Measurements from ENCODE around the gene AQP9. TPM values are rescaled to one million over a fixed set of nuclear protein-coding genes. Genes with fewer than 3 reads are reported as not detected.

Gene AQP9
- total and polyA plus RNA-seq, 7 donors: 0.12 to 1.8 (median 0.45) TPM

- H3K36me3 ChIP-seq (ENCODE audit: insufficient read depth in 1 of 2, low read depth in 1 of 2): no peaks in the 10 kb centered on the region
- TF ChIP-seq CTCF (IDR thresholded peaks at IDR 0.05): no peak
- no peaks in the 10 kb centered on the region for H3K27me3 ChIP-seq (ENCODE audit: insufficient read depth in 3 of 3, low read length in 2 of 3)
- ATAC-seq (peak in 2 of 4 donors; percentile 40 to 49), DNase-seq (no peak)
- H3K27ac ChIP-seq: no peak overlapping the region
- intact Hi-C loops (cut with DNase I): loop anchor here (10.0 kb wide), 4 partner anchors 53 to 543 kb away; no protein-coding TSS in a partner anchor
- peaks cover 7% of the 10 kb centered on the region for H3K9me3 ChIP-seq
- H3K4me1 ChIP-seq: peaks cover 7% of the 10 kb centered on the region
- H3K4me3 ChIP-seq: no peak overlapping the region
- 50 to 62% (median 57%) methylated on average over 3 of the region's 3 CpGs for WGBS, 3 donors
Measured at GRCh38 chr15:58221591-58222241, 83.5 kb downstream of the AQP9 start.

GRCh38 chr15:58222679-58223078 lies 84.5 kb downstream of the AQP9 start:
- WGBS, 3 donors: 82 to 87% (median 84%) methylated on average over 2 of the region's 2 CpGs
- intact Hi-C loops (cut with DNase I): loop anchor here (10.0 kb wide), 4 partner anchors 52 to 542 kb away; no protein-coding TSS in a partner anchor
- Histone ChIP-seq H3K36me3 (ENCODE audit: insufficient read depth in 1 of 2, low read depth in 1 of 2) (no peaks in the 10 kb centered on the region), H3K27ac (no peak overlapping the region), H3K27me3 (ENCODE audit: insufficient read depth in 3 of 3, low read length in 2 of 3) (no peaks in the 10 kb centered on the region), H3K9me3 (peaks cover 7% of the 10 kb centered on the region), H3K4me1 (peaks cover 7% of the 10 kb centered on the region), H3K4me3 (no peak overlapping the region)
- ATAC-seq: no peak
- TF ChIP-seq CTCF (IDR thresholded peaks at IDR 0.05): no peak
- DNase-seq: no peak

- intact Hi-C loops (cut with DNase I): loop anchor here (10.0 kb wide), 4 partner anchors 51 to 541 kb away; no protein-coding TSS in a partner anchor
- Histone ChIP-seq H3K9me3 (peaks cover 7% of the 10 kb centered on the region), H3K4me1 (peaks cover 14% of the 10 kb centered on the region), H3K27me3 (ENCODE audit: insufficient read depth in 3 of 3, low read length in 2 of 3) (no peaks in the 10 kb centered on the region), H3K27ac (no peak overlapping the region), H3K4me3 (no peak overlapping the region), H3K36me3 (ENCODE audit: insufficient read depth in 1 of 2, low read depth in 1 of 2) (no peaks in the 10 kb centered on the region)
- DNase-seq: no peak
- no peak for ATAC-seq
- no peak for TF ChIP-seq CTCF (IDR thresholded peaks at IDR 0.05)
- WGBS, 3 donors: 82 to 90% (median 85%) methylated on average over 3 of the region's 3 CpGs
Measured at GRCh38 chr15:58223432-58223831, 85.3 kb downstream of the AQP9 start.

- no peaks in the 10 kb centered on the region for H3K36me3 ChIP-seq (ENCODE audit: insufficient read depth in 1 of 2, low read depth in 1 of 2)
- 49 to 59% (median 56%) methylated on average over 2 of the region's 2 CpGs for WGBS, 3 donors
- ATAC-seq (no peak), DNase-seq (peak; percentile 27 to 70)
- no peak for TF ChIP-seq CTCF (IDR thresholded peaks at IDR 0.05)
- no peak overlapping the region for H3K4me3 ChIP-seq
- no peaks in the 10 kb centered on the region for H3K27me3 ChIP-seq (ENCODE audit: insufficient read depth in 3 of 3, low read length in 2 of 3)
- peaks cover 7% of the 10 kb centered on the region for H3K9me3 ChIP-seq
- H3K4me1 ChIP-seq: peaks cover 18% of the 10 kb centered on the region
- no peak overlapping the region for H3K27ac ChIP-seq
- intact Hi-C loops (cut with DNase I): loop anchor here (10.0 kb wide), 4 partner anchors 51 to 541 kb away; no protein-coding TSS in a partner anchor
Measured at GRCh38 chr15:58224068-58224467, 85.9 kb downstream of the AQP9 start.

Data from psoas muscle (tissue), 8 donors.